ENCODE measurements around the gene ZDHHC13.

Gene ZDHHC13

DNA sequence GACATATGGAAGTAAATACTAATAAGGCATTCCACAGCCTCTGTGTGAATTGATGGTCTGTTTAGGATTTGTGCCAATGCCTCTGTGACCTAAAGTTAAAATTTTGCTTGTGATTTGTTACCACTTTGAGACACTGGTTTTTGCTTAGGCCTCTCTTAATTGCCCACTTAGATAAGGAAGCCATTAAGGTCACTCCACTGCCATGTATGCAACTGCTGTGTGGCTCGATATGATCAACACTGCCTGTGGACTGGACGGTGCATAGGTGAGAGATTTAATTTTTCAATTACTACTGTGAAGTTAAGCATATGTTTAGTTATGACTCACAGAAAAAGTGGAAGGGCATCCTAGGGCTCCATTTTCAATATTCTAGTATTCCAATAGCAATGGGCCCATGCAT is 47.9 kb downstream of the ZDHHC13 start:
- no peak for DNase-seq (ENCODE audit: low read depth in 3 of 3)

DNA sequence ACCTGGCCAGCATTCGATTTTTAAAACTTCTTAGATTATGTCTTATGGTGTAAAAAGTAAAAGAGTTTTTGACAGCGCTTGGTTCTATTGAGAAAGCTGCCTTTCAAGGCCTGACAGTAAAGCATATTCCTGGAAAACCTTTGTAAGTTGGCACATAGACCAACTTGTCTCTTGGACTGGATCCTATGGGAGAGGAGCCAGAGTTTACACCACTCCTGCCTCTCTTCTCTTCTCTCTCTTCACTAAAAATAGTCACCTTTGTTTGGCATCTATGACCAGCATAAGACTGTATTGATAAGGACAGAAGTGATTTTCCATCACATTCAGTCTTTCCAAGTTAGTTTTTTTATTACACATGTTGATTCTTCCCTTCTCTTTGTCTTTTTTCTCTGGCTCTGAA is 51.1 kb downstream of the ZDHHC13 start:
- no peak for DNase-seq (ENCODE audit: low read depth in 3 of 3)

DNA sequence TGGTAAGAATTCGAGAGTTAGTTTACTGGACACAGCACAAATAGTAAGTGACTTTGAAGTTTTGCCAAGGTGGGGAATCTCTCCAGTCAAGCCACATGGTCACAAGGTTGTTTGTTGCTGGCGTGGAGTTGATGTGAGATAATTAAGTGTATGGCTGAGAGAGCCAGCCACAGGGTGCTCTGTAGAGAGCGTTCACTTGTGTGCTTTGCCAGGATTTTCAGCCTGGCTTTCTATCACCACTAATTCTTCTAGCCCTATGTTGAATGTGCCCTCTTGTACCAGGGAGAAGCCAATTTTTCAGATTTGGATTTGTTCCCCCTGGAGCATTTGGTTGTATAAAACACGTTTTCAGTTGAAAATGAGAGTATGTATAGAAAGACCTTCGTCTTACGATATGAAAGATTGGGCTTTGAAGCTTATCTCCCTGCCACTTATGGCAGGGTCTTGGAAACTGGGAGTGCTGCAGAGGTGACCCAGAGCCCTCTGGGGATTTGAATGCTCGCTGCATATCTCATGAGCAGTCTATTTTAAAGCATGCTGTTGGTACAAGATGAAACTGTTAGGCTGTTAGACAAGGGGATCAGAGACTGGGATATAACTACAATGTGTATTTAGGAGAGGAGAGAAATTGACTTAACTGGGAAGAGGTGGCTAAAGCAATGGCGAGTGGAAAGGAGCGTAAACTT is 56.2 kb downstream of the ZDHHC13 start:
- no peak for DNase-seq (ENCODE audit: low read depth in 3 of 3)

DNA sequence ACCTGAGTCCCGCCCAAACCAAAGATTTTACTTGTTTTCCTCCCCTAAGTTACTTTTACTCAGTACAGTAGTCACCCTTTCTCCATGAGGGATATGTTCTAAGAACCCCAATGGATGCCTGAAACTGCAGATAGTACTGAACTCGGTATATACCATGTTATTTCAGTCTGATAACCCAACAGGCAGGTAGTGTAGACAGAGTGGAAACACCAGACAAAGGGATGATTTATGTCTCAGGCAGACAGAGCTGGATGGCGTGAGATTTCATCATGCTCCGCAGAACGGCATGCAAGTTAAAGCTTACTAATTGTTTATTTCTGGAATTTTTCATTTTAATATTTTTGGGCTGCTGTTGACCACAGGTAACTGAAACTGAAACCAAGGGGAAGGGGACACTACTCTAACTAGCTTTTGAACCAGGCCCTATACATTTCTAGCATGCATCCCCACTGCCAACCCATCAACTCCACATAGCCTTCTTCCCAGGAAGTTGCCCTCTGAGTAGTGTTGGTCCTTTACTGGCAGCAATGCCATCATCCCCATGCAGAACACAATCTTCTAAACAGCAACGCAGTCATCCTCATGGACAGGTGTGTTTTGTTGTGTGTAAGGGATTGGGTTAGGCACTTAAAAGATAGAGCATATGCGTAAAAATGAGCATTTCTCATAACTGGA is 57.1 kb downstream of the ZDHHC13 start:
- no peak for DNase-seq (ENCODE audit: low read depth in 3 of 3)

DNA sequence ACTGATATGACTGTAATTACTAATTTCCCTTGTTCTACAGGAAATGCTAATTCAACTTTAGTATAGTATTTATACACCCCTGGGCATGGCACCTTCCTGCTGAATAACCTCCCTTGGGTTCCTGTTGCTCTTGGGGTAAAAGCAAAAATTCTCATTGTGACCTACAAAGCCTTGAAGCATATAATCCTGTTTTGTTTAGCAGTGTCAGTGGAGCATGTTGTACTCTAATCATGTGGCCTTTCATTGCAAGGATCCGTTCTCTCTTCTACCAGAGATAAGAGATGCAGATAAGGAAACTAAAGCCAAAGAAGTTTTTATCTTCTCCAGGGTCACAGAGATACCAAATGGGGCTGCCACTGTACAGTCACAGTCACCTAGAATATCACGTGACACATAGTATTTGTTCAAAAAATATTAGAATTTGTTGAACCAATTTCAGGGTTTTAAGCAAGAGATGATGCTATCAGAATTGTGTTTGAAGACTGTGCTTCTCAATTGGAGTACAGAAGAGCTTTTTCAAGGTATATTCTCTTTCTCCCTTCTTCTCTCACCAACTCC is 59.7 kb downstream of the ZDHHC13 start:
- no peak for DNase-seq (ENCODE audit: low read depth in 3 of 3)

DNA sequence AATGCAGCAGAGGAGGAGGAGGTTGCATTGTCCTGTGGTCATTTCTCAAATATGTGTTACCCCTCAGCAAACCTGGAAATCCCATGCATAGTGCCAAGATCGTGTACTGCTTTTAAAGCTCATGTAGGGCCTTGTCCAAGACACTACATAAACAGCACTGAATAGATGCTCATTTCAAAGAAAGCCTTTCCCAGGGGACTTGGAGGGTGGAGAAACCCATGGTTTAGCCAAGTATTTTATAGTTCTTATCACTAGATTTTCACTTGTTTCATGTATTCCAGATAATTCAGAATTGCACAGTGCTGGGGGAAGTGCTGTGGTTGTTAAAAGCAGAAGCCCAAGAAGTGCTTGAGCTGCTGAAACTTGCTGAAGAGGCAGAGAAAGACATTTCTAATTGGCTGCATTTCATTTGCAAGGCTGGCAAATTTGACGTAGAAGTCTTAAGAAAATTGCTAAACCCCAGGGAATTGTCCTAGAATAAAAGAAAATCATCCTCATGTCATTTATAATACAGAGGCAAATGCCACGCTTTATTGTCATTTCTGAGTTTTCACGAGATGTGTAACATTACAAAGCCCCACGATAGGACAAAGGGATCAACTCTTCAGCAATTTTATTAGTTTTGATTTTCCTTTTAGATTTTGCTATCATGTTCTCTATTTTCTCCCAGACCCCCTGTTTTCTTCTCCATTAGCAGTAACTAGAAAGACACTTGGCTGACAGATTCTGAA is 64.7 kb downstream of the ZDHHC13 start:
- DNase-seq (ENCODE audit: low read depth in 3 of 3) = no peak

DNA sequence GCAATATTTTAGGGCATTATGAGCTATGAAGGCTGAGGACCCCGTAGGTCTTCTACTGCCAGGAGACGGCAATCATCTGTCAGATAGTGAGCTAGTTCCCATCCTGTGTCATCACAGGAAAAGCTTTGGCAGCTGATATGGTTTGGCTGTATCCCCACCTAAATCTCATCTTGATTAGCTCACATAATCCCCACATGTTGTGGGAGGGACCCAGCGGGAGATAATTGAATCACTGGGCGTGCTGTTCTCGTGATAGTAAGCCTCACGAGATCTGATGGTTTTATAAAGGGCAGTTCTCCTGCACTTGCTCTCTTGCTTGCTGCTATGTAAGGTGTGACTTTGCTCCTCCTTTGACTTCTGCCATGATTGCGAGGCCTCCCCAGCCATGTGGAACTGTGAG is 66.7 kb downstream of the ZDHHC13 start:
- no peak for DNase-seq (ENCODE audit: low read depth in 3 of 3)

DNA sequence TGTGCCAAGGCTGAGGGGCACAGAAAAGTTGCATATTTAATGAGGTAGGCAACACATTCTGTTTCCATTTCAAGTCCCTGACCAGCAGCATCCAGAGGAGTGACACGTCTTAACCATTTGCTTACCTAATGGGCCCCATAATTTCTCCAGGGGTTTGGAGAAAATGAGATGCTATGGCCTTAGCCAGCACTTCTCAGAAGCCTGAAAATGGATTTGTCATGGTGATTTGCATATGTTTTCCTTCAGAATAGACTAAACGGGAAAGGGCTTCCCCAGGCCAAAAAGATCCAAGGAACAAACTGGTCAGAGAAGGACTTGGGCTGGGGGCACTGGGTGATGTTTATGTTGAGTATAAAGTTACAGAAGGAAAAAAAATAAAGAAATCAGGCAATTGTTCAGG is 68.1 kb downstream of the ZDHHC13 start:
- no peak for DNase-seq (ENCODE audit: low read depth in 3 of 3)

DNA sequence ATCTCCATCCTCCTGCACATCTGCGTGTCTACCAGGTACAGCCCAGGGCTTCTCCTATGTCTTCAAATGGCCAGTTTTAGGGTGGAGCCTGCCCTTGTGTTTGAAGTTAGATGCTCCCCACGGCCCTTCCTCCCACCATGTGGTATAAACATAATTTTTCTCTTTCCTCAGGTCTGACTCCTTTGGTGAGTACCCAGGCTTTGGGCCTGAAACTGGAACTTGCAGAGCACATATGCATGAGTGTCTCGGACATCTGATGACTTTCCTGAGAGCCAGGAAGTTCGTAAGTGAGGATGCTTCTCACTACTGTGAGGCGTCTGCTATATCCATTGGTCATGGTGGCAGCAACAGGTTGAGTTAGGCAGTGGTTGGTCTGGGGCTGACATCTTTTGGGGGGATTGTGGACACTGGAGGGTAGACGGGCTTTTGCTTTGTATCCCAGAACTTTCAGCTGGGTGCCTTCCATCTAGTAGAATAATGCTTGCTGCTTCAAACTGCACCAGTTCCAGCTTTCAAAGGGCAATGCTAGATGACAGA is 68.6 kb downstream of the ZDHHC13 start:
- no peak for DNase-seq (ENCODE audit: low read depth in 3 of 3)

DNA sequence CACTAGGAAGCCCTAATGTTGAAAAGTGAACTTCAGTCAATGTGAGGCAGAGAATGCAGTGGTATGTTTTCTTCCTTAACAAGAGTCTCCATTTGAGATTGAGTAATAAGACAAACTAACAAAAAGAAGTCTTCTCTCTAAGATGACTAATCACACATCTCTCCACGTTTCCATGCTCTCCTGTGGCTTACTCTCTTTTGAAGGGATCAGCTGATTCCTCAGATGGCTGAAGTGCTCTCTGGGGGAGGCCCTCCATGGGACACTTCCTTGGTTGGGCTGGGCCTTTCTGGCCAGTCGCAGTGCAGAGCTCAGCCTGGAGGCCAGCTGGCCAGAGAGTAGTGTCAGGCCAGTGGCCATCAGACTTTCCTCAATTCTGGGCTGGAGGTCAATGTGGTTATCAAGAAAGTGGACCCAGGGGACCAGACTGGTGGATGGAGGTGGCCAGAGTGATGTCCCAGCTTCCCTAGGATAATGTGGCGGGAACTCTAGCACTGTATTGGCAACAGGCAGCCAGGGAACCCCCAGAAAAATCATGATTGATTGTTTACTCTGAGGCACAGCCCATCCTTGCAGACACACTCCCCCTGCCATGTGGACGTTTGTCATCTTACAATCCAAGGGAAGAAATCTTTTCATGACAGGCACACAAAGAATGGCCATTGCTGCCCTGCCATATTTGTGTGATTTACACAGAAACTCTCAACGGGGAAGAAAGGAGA is 70.3 kb downstream of the ZDHHC13 start:
- DNase-seq (ENCODE audit: low read depth in 3 of 3) = no peak

DNA sequence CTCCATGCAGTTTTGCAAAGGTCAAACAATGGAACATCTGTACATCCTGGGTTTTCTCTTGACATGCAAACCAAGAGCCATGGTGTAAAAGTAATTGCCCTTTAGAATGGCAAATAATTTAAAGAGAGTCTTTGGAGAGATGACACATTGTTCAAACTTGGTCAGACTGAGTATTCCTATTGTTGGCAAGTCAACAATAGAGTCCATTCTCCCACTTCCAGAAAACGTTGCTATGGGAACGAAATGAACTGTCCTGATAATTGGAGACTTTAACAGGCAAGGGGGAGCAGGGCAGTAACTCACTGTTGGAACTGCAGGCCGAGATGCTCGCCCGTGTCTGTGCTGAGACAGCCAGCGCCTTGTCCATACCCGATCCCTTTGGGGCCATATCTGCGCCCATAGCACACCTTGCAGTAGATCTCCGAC is 70.9 kb downstream of the ZDHHC13 start:
- no peak for DNase-seq (ENCODE audit: low read depth in 3 of 3)

DNA sequence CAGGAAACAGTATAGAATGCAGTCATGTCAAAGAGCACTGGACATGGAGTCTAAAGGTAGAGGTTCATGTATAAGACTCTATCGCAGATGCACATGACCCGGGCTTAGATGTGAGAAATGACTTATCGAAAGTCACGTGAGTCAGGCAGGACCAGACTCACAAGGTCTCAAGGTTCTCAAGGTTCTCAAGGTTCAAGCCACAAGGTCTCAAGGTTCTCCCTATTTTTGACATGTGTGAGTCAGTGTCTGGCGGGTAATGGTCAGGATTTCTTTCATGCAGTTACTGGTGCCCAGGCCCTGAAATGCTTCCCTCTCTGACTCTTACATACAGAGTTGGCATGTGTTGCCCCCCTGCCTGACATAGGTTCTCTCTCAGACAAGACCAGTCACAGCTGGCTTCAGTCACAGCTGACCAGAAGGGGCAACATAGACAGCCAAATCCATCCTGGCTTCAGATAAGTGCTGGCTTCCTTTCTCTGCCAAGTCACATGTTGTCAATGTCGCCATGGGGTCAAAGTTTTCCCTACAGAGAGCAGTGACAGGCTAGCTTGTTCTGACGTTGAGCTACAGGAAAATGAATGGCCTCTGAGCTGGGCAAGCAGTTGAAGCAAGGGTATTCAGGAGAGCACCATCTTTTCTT is 74.7 kb downstream of the ZDHHC13 start:
- DNase-seq (ENCODE audit: low read depth in 3 of 3) = no peak

DNA sequence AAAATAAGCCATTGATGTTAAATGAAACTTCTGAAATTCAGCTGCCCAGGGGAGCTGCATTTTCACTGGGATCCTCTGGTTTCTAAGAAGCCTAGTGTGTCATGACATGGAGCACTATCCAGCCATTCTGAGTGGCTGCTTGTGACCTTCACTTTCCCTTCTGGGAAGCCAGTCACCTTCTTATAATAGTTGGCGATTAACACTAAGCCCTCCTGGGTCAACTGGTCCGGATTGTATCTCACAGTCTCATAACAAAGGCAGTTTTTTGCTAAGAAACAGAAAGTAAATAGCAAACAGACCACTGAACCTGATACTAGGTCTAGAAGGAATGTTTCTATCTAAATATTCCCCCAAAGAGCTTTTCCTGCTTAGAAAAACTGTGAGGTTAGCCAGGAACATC is 76.9 kb downstream of the ZDHHC13 start:
- no peak for DNase-seq (ENCODE audit: low read depth in 3 of 3)

DNA sequence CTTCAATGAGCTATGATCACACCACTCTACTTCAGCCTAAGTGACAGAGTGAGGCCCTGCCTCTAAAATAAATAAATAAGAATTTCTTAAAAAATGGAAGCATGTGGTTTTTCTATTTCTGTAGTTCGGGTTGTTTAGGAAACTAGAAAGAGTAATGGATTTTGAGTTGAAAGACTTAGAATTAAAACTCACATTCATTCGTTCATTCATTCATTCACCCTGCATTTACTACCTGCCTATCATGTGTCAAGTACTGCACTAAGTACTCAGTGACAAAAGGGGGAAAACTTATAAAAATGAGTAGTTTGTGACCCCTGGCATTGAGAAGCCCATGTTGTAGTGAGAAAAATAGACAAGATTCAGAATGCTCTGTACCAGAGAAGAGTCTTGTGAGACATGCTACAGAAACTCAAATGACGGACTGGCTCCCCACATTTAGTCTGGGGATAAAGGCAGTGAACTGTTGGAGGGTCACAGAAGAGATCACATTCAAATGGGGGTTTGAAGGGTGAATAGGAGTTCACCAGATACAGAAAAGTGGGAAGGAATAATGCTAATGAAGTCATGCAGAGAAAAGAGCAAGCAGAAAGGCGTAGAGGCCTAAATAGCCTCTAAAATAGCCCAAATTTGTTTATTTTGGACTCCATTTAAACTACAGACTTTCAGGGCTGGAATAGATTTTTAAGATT is 77.8 kb downstream of the ZDHHC13 start:
- no peak for DNase-seq (ENCODE audit: low read depth in 3 of 3)

DNA sequence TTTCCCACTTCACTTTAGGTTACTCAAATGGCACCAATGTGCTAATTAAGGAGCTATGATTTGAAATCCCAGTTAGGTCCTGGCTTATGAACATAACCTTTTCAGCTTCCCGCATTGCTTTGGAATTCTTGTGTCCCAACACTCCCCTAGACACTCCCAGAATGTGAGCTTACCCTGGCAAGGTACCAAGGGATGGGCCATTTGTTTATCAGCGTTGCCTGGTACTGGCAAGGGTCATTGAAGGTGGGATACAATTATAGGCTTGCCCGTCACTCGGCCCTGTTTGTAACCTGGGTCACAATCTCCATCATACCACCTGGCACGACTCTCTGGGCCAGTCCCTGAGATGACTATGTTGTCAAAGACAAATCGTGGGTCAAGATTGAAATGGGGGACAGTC is 79.5 kb downstream of the ZDHHC13 start:
- DNase-seq (ENCODE audit: low read depth in 3 of 3) = no peak

DNA sequence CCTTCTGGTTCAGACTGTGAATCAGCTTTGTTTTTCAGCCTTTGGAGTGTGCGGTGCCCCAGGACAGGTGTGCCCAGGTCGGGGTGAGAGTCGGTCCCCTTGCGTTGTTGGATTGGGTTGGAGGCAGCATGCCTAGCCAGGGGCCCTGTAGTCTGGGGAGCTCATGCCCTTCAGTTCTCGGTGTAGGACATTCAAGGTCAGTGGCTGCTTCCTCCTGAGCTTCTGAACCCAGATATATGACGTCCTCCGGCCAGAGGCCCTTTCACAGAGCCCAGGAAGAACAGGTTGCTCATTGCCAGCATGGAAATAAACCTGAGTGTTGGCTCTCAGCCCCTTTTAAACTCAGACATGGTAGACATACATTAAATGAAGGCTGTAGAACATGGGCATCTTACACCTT is 82.1 kb downstream of the ZDHHC13 start:
- no peak for DNase-seq (ENCODE audit: low read depth in 3 of 3)

DNA sequence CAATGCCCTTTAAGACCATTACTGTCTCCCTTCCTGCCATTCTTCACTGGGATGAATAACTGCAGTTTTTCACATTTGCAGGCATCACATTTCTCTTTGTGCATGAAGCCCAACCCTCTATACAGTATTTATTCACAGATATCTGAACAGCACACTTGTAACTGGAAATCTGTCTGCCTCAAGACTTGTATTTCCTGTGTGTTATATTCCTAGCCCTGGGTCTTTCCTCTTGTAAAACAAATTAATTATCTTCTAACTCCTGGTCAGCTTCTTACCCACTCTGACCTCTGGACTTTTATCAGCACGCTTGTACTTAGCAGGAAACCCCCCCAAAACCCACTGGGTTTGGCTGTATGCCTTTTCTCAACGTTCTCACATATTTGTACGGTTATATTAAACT is 82.8 kb downstream of the ZDHHC13 start:
- no peak for DNase-seq (ENCODE audit: low read depth in 3 of 3)

DNA sequence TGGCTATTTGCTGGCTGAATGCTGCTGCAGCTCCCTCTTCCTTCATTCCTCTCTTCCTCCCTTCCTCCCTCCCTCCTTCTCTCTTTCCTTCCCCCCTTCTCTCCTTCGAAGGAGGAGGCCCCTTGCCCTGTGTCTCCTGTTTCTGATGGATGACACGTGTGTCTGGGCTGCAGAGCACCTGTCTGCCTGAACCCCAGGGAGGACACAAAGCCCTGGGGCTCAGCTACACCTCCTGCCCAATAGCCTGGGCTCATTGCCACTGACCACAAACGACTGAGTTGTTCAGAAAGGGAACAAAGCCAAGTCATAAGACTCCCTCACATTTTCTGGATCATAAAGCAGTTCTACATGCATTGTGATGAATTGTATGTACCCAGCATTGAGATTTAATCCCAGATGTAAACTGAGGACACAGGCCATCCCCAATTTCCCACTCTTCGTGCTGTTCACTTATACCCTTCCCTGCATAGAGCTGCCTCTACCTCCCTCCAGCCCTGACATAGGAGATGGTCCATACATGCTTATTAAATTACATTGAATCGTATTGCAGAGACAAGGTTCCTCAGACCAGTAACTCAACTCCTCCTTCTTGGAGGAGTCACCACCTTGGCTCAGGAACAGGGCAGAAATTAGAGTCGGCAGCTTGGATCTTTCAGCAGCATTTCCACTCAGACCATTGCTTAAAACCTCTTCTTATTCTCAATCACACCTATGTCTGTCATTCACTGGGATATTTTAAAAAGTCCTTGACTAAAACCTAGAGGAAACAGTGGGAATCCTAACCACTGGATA is 83.6 kb downstream of the ZDHHC13 start:
- DNase-seq (ENCODE audit: low read depth in 3 of 3) = no peak

DNA sequence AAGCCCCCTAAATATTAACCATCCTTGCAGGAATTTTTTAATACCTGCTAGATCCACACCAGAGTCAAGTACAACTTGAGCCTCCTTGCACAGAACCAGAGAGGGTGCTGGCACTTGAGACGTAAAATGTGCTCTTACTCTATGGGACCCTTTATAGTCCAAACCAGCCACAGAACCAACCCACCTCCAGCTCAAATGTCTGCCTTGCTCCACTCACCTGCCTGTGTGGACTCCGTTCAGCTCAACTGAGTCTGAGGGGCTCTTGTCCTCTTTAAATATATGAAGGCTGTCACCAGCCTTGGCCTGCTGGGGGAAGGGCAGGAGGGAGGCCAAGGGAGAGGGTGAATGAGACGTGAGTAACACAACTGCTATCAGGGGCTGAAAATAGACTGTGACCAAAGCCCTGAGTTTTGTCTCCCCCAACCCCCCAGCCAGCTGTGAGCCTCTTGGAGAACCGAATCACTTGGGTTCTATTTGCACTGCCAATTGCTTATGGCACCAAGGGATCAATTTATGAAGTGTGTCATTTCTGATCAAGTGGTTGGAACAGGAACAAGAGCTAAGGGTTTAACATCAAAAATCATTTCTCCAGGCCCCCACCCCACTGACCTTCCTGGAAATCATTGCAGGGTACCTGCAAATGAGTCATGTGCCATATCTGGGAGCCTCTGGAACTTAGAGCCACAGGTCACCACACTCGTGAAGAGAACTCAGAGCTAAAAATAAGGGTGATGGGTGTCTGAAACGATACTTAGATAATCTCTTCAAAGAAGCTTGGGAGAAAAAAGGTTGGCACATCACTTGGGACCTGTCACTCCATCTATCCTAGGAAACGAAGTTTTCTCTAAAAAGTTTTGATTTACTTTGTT is 85.0 kb downstream of the ZDHHC13 start, which contains the start of gene CSRP3:
Gene CSRP3, minus strand, starts transcription at position 247 of the 869 bp plus-strand sequence. CDS start 9,535 bp downstream, outside the sequence.
- DNase-seq (ENCODE audit: low read depth in 3 of 3) = no peak

Data from stimulated activated CD4-positive, alpha-beta T cell treated with anti-CD3 and anti-CD28 coated beads, TNF-alpha, amount 100 ng/mL, for 4 hours (primary cell).